ENCODE measurements around the gene LRRC72.

DNA sequence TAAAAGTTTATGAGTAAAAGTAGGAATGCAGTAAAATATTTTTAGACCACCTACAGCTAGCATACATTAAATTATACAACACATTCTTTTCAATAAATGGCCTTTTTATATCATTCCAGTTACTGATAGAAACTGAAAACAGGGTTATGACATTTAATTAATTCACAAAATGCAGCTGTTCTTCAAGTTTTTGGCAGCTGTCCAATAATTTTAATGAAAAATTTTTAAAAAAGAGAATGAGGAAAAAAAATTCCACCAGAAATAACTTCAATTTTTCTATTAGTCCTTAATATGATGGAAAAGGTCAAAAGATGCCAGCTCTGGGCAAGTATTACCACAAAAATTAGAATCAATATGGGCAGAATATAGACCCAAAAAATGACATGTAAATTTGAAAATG, 11.9 kb upstream of the LRRC72 start:
- TF ChIP-seq, protein P1, sequence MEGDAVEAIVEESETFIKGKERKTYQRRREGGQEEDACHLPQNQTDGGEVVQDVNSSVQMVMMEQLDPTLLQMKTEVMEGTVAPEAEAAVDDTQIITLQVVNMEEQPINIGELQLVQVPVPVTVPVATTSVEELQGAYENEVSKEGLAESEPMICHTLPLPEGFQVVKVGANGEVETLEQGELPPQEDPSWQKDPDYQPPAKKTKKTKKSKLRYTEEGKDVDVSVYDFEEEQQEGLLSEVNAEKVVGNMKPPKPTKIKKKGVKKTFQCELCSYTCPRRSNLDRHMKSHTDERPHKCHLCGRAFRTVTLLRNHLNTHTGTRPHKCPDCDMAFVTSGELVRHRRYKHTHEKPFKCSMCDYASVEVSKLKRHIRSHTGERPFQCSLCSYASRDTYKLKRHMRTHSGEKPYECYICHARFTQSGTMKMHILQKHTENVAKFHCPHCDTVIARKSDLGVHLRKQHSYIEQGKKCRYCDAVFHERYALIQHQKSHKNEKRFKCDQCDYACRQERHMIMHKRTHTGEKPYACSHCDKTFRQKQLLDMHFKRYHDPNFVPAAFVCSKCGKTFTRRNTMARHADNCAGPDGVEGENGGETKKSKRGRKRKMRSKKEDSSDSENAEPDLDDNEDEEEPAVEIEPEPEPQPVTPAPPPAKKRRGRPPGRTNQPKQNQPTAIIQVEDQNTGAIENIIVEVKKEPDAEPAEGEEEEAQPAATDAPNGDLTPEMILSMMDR (conservative IDR thresholded peaks at IDR 0.05), result no peak
- no peak for TF ChIP-seq ZFX (IDR thresholded peaks at IDR 0.05)

Measured in C4-2B (cell line).